GM21367 (cell line): ENCODE measurements around the gene PAK4.
"Not testable (repeated sequence)": the region's sequence is repeated elsewhere in the genome, so short reads cannot be mapped to it uniquely, and the experiment has no call there.

Experiments
- ATAC-seq: cut with Tn5 transposase; IDR thresholded peaks from one replicate; pipeline ENCODE4 v1.9.1; 2021; ENCODE audit not compliant: unreplicated experiment

PAK4 gene

DNA sequence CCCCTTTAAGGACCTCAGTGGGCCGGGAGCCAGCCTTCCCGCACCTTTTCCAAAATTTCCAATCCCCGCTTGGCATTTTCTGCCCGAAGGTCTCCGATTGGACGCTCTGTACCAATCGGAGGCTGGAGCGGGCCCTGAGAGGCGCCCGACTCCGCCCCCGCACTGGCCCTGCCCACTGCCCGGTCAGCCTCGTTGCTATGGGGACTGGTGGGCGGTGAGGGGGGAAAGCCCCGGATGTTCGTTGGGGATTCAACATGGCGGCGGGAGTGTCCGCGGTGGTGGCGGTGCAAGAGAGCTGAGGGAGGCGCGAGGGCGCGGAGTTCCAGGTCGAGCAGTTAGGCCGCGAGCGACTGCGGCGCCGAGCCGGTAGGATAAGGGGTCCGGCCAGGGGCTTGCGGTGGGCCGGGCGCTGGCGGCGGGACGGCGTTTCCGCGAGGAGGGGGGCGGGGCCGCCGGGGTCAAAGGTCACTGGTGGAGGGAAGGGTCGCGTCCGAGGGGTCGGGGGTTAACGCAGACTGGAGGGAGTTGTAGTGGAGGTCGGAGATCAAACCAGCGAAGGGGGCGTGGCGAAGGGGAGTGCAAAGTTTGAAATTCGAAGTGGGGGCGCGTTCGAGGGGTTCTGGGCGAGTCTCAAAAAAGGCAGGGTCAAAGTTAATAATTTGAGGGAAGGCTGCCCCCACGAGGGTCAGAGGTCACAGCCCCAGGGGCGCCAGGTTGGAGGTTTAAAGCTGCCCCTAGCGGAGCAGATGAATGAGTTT lies at the start of gene PAK4:
TSS of gene PAK4 (plus strand) at position 233 of the 758 bp plus-strand sequence. CDS start 43,768 bp downstream, outside the sequence.
- peak; percentile 66 for ATAC-seq

DNA sequence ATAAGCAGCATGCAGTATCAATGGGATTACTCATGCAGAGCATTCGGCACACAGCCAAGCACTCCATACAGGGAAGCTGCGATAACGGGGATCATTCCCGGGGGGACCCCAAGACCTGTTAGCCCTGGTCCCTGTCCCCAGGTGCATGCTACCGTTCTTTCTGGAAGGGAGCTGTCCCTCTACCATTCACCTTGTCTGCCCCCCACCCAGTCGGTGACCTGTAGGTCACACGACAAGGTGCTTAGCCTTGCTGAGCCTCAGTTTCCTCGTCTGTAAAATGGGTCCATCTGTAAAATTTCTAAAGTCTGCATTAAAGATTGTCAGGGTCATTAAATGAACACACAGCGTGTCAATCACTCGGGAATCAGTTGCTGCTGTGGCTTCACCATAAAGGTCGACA lies 48.3 kb upstream of the PAK4 start:
- ATAC-seq = no peak

DNA sequence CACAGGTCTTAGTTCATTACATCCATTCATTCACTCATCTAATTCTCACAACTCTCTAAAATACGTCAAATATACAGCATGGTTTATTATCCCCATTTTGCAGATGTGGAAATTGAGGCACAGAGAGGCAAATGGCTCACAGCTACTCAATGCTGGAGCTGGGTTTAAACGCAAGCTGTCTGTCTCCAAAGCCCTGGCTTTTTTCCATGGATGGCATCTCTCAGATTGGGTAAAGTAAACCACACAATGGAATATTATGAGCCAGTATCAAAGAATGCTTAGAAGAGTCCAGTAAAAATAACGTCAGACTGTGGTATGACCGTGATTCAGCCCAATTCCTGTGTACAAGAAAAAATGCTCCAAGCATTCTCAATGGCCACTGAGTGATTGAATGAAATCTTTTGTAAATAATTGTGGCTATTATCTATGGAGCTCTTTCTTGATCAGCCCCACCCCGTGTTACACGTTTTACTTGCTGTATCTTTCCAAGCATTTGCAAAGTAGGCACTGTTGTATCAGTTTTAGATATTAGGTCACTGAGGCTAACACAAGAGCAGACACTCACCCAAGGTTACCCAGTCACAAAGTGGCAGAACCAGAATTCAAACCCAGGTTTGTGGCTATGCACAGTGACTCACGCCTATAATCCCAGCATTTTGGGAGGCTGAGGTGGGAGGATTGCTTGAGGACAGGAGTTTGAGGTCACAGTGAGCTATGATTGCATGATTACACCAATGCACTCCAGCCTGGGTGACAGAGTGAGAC lies 47.0 kb upstream of the PAK4 start:
- ATAC-seq = no peak

DNA sequence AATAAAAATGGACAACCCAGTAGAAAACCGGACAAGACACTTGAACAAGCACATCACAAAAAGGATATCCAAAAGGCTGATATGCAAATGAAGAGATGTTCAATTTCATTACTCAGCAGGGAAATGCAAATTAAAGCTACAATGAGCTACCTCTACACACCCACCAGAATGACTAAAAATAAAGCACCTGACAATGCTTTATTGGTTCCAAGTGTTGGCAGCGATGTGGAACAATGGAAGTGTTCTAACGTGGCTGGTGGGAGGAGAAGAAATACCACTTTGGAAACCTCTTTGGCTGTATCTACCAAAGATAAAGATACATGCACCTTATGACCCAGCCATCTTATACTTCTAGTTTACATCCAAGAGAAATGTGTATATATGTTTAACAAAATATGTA lies 45.2 kb upstream of the PAK4 start:
- ATAC-seq = no peak

DNA sequence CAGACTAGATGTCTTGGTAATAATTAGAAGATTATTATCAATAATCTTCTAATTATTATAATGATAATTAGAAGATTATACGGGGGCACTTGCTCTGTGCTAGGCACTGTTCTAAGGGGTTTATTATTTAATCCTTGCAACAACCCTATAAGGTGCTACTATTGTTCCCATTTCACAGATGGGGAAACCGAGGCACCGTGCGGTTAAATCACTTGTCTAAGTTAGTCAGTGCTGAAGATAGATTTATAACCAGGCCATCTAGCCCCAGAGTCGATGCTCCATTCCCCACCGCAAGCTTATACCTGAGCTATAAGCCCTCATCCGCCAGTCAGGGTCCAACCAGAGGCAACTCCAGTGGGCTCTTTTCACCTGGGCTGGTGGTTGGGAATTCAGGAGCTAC lies 43.4 kb upstream of the PAK4 start:
- no peak for ATAC-seq

DNA sequence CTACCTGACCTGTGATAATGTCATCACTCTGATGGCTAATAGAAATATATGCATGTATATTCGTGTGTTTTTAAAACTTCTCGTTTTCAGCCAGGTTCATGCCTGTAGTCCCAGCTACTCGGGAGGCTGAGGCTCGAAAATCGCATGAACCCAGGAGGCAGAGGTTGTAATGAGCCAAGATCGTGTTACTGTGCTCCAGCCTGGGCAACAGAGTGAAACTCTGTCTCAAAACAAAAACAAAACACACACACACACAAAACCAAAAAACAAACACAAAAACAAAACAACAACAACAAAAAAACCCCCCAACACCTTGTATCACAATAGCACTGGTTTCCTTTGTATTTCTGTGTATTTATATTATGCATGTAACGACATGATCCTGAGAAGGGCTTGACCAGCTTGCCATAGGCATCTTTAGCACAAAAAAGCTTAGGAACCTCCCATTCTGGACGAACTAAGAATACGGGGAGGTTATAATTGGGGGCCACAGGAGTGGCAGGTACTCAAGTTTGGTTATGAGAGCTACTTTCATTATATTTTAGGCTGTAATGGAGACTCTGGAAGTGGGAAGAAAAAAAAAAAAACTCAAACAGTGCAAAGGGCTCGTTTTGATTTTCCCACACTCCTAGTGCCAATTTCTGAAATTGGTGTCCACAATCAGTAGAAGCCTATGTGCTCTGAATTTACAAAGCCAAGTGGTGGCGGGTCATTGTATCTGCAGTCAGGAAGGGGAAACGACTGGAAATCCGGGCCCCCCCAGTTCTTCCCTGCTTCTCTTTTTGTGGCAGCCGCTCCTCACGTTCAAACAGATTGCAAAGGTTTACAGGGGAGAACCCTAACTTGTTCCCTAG lies 42.6 kb upstream of the PAK4 start:
- no peak for ATAC-seq

DNA sequence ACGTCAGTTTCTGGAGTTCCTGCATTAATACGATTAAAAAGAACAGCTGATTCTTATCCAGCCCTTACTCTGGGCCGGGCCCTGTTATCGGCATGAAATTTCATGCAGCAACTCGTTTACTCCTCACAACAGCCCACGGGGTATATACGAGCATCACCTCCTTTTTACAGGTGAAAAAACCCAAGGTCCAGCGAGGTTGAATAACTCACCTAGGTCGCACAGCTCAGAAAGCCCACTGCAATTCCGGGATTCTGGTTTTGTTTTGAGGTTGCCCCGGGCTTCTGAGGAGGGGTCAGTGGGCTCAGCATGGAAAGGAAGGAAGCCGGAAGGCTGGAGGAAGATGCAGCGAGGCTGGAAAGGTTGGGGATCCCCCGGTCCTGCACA lies 42.0 kb upstream of the PAK4 start:
- ATAC-seq = no peak

DNA sequence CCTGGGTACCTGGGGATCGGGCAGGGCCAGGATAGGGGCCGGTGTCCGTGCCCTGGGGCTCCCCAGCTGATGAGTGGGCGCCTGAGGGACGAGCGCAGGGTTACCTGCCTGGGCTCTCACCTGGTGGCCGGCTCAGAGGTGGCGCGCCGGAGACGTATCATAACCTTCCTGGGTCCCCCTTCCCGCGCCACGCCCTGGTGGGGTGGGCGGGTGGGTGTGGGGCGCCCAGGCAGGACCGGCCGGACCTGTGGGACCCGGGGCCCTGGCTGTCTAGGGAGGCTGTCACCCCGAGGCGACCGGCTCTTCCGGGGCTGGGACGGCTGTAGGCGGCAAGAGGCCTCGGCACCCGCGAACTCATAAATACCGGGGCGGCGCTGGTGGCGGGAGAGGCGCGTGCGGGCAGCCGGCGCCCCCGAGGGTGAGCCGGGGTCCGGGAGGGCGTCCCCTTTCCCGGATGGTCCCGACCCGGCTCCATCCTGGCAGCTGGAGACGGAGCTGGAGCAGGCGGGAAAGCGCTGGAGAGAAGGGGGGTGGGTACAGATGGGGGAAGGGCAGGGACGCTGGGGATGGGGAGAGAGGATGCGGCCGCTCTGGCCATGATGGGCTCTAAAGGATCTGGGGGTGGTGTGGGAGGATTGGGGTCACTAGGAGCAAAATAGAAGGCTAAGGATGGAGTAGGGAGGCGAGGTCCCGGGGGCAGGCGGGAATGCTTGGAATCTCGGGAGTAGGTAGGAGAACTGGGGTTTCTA lies 41.4 kb upstream of the PAK4 start, which contains the start of gene ACP7:
TSS of gene ACP7 (plus strand) at position 386 of the 749 bp plus-strand sequence. CDS start 902 bp downstream, outside the sequence.
- no peak for ATAC-seq

DNA sequence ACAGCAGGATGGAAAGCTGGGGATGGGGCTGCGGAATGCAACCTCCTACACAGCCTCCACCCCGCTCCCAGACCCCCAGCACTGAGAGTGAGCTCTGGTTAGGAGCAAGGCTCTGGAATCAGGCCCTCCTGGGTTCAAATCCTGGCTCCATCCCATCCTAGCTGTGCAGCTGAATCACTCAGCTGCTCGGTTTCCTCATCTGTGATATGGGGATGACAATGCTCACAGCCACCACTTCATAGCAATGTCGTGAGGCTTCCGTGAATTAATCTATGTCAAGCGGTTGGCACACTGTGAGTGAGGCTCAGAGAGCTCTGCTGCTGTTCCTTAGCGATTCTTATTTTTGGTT lies 40.9 kb upstream of the PAK4 start:
- ATAC-seq = no peak

DNA sequence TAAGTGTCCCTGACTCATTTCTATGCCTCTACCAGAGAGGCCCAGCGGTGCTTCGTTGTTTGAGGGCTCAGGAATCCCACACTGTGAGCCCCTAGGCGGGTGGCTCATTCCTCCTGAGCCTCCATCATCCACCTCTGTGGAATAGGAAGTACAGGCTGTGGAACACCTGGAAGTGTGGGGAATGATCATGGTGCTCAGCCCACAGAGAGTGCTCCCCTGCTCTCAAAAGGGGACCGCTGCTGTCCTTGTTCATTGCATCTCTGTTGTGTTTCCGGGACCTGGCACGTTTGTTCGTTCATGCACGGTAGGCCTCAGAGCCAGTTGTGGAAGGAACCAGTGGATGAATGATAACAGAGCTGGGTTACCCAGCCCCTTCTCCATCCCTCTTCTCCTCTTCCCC lies 40.2 kb upstream of the PAK4 start:
- no peak for ATAC-seq

DNA sequence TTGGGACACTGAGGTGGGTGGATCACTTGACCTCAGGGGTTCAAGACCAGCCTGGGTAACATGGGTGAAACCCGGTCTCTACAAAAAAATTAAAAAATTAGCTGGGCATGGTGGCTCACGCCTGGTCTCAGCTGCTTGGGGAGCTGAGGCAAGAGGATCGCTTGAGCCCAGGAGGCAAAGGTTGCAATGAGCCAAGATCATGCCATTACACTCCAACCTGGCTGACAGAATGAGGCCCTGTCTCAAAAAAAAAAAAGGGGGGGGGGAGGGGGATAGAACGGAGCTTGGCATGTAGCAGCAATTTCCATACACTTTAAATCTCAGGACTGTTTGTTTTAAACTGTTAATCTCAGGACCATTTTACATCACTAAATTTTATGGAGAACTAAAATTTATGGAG lies 39.2 kb upstream of the PAK4 start:
- no peak for ATAC-seq

DNA sequence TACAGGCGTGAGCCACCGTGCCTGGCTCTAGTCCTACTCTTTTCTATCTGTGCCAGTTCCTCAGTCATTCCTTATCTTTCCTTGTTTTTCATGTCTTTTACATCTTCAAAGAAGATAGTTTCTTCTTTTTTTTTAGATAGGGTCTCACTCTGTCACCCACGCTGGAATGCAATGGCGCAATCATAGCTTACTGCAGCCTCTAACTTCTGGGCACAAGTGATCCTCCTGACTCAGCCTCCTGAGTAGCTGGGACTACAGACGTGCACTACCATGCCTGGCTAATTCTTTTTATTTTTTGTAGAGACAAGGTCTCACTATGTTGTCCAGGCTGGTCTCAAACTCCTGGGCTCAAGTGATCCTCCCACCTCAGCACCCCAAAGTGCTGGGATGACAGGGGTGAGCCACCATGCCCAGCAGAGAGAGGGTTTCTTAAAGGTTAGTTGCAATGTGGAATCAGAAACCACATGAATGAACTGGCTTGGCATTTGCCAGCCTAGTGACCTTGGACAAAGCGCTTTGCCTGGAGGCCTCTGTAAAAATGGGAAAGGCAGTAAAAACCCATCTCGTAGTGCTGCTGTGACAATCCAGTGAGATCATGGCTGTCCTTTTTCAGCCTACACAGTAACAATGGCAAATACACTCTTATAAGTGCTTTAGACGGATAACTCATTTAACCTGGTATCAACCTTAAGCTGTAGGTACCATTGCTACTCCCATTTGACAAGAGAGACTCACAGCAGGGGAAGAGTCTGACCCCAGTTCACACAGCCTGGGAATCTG lies 37.5 kb upstream of the PAK4 start:
- ATAC-seq = no peak

DNA sequence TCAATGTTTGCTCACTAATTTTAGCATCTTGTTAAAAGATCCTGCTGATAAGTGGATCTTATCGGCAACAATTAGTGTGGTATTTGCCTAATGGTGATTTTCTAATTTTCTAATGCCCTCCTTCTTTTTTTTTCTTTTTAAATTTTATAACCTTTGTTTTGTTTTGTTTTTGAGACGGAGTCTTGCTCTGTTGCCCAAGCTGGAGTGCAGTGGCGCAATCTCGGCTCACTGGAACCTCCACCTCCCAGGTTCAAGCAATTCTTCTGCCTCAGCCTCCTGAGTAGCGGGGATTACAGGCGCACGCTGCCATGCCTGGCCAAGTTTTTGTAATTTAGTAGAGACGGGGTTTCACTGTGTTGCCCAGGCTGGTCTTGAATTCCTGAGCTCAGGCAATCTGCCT lies 35.6 kb upstream of the PAK4 start:
- ATAC-seq = not testable (repeated sequence)

DNA sequence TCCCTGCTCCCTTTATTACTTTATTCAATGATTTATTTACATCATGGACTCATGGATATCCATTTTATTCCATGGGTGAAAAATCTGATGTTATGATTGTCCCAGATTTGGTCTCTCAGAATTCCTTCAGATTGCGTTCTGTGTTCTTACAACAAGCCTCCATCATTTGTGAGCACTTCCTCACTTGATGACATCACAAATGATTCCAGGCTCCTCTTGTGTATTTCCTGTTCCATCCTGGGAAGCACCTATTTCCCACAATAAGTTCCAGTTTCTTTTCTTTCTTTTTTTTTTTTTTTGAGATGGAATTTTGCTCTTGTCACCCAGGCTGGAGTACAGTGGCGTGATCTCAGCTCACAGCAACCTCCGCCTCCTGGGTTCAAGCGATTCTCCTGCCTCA lies 34.7 kb upstream of the PAK4 start:
- ATAC-seq = no peak

DNA sequence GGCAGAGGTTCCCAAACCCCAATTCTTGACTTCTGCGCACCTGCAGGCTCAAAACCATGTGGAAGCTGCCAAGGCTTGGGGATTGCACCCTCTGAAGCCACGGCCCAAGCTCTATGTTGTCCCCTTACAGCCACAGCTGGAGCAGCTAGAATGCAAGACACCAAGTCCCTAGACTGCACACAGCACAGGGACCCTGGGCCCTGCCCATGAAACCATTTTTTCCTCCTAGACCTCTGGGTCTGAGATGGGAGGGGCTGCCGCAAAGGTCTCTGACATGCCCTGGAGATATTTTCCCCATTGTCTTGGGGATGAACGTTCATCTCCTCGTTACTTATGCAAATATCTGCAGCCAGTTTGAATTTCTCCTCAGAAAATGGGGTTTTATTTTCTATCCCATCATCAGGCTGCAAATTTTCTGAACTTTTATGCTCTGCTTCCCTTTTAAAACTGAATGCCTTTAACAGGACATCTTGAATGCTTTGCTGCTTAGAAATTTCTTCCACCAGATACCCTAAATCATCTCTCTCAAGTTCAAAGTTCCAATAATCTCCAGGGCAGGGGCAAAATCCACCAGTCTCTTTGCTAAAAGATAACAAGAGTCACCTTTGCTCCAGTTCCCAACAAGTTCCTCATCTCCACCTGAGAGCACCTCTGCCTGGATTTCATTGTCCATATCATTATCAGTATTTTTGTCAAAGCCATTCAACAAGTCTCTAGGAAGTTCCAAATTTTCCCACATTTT lies 29.6 kb upstream of the PAK4 start:
- not testable (repeated sequence) for ATAC-seq

DNA sequence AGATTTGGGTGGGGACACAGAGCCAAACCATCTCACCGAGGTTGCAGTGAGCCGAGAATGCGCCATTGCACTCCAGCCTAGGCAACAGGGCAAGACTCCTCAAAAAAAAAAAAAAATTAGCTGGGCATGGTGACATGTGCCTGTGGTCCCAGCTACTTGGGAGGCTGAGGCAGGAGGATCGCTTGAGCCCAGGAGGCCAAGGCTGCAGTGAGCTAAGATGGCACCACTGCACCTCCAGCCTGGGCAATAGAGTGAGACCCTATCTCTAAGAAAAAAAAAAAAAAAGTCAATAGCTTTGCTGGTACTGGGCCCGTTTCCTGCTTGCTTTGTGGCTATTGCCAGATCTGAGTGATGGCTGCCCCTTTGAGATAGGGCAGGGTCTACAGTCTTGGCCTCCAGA lies 28.3 kb upstream of the PAK4 start:
- no peak for ATAC-seq

DNA sequence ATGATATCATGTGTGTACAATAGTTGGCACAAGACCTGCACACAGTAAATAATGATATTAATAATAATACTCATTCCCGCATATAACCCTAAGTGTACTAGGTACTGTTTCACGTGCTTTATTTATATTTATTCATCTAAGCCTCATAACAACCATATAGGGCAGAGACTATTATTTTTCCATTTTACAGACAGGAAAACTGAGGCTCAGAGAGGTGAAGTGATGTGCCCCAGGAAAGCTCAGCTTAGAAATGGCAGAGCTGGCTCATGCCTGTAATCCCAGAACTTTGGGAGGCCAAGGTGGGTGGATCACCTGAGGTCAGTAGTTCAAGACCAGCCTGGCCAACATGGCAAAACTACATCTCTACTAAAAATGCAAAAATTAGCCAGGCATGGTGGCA lies 27.9 kb upstream of the PAK4 start:
- ATAC-seq = no peak

DNA sequence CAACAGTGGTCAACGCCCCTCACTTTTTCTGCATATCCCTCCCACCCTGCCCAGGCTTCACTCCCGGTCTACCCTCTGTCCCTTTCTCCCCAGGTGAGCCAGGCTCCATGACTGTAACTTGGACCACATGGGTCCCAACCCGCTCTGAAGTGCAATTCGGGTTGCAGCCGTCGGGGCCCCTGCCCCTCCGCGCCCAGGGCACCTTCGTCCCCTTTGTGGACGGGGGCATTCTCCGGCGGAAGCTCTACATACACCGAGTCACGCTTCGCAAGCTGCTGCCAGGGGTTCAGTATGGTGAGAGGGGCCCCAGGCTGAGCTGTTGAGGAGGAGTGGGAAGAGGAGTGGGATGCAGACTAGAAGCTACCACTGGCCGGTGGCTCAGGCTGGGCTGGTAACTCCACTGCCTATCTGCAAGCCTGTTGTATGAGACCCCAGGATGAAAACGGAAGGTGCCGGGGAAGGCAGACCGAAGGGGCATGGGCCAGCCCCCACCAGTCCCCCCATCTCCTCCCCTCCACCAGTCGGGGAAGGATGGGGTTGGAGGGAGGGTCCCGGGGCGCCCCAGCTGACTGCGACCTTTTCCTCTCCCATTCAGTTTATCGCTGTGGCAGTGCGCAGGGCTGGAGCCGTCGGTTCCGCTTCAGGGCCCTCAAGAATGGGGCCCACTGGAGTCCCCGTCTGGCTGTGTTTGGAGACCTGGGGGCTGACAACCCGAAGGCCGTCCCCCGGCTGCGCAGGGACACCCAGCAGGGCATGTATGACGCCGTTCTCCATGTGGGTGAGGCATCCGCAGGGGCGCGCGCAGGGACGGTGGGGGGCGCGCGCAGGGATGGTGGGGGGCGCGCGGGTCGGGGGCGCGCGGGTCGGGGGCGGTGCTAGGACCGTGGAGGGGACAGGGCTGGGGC lies 27.0 kb upstream of the PAK4 start:
- ATAC-seq = no peak
